Breast epithelium (tissue), 4 donors: ENCODE results near the gene ZNF488. TPM values are rescaled to one million over a fixed set of nuclear protein-coding genes. Genes with fewer than 3 reads are reported as not detected.

Experiments
- DNase-seq, 2 donors: peaks; one replicate each; pipeline ENCODE4 v3.0.0-alpha.2; 2019; ENCODE audit warnings: low spot score in 2 of 2
- H3K27ac ChIP-seq, 2 donors: fragments of 200-600 bp; sonication (generic) in 1 of 2; one replicate each; pipeline ENCODE4 v1.5.1; 2016 to 2019; ENCODE audit warnings: mild to moderate bottlenecking in 1 of 2
- H3K27me3 ChIP-seq, 2 donors: fragments of 200-600 bp; sonication (generic) in 1 of 2; one replicate each; pipeline versions ENCODE4 v1.5.1 to v1.6.0; 2017 to 2019; ENCODE audit warnings: control low read depth in 1 of 2, mild to moderate bottlenecking in 1 of 2
- H3K36me3 ChIP-seq: fragments of 200-600 bp; one replicate; pipeline ENCODE4 v1.5.1; 2019
- H3K4me1 ChIP-seq, 2 donors: fragments of 200-600 bp; sonication (generic); one replicate each; pipeline ENCODE4 v1.5.1; 2016 to 2019; ENCODE audit warnings: control low read depth in 1 of 2
- H3K4me3 ChIP-seq, 3 donors: fragments of 200-600 bp; sonication (generic); 1 replicate in 2 of 3; 2 replicates in 1 of 3; pipeline ENCODE4 v1.5.1; 2016 to 2019; ENCODE audit warnings: mild to moderate bottlenecking in 3 of 3, moderate library complexity in 2 of 3
- H3K9me3 ChIP-seq, 2 donors: fragments of 200-600 bp; sonication (generic) in 1 of 2; one replicate each; pipeline ENCODE4 v1.5.1; 2016 to 2019; ENCODE audit warnings: control low read depth in 1 of 2
- POLR2A ChIP-seq: fragments of 450-650 bp; IDR thresholded peaks from one replicate; pipeline ENCODE4 v1.6.1; 2016; ENCODE audit warnings: antibody characterized with exemption, mild to moderate bottlenecking, moderate library complexity
- POLR2AphosphoS5 ChIP-seq, 3 donors: sonication (generic); formaldehyde crosslinking; IDR thresholded peaks; one replicate each; pipeline ENCODE4 v1.6.1; 2017; ENCODE audit warnings: antibody characterized with exemption in 3 of 3
- intact Hi-C: fragments of 100-400 bp; cut with DNase I; formaldehyde crosslinking; loops from one replicate; pipeline ENCODE4 v1.15.1; 2023; ENCODE audit warnings: low total_unique reads
- total RNA-seq, 3 donors: library from RNA; depleted of rRNA; stranded (reverse); fragments of >200 nt; gene quantifications; one replicate each; pipeline ENCODE4 v1.1.0, GENCODE V29; 2016
- TF ChIP-seq, protein P1 (sequence below), 3 donors: fragments of 450-650 bp; IDR thresholded peaks; one replicate each; pipeline ENCODE4 v1.5.1; 2016 to 2017; ENCODE audit warnings: antibody characterized with exemption in 3 of 3, mild to moderate bottlenecking in 3 of 3, moderate library complexity in 3 of 3

Gene ZNF488
- total RNA-seq, 3 donors from 2014 or later, result 0.44 TPM; not detected in 2

DNA sequence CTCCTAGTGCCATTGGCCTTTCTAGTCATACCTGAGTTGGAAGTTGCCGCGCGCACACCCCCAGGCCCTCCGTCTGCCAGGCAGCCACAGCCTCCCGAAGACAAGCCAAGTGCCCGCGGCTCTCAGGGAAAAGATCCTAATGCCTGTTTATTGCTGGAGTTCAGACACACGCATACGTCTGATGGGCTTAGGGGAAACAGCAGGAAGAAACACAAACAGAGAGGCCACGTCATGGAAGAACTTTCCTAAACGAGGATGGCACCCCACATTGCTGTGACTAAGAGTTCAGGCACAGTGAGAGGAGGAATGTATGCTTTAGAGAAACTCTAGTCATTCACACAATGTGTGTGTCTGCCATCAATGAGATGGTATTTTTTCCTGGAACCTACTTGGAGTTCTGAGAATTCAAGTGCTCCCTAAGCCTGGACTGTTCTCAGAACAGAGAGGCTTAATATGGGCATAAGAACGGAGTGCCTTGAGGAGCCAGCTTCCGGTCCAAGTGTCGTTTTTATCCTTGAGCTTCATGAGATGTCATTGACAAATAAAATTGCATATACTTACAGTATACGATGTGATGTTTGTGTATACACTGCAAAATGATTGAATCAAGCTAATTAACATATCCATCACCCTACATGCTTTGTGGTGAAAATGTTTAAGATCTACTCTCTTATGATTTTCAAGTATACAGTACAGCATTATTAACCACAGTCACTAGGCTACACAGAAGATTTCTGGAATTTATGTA is 47.5 kb downstream of the ZNF488 start:
- Histone ChIP-seq H3K9me3 (no peaks in the 10 kb centered on the region), H3K36me3 (no peaks in the 10 kb centered on the region), H3K4me1 (no peaks in the 10 kb centered on the region), H3K4me3 (no peak overlapping the region), H3K27me3 (no peaks in the 10 kb centered on the region), H3K27ac (no peak overlapping the region)
- DNase-seq, result no peak
- TF ChIP-seq POLR2AphosphoS5 (IDR thresholded peaks at IDR 0.05) (no peak), POLR2A (no peak)
- TF ChIP-seq, protein P1, sequence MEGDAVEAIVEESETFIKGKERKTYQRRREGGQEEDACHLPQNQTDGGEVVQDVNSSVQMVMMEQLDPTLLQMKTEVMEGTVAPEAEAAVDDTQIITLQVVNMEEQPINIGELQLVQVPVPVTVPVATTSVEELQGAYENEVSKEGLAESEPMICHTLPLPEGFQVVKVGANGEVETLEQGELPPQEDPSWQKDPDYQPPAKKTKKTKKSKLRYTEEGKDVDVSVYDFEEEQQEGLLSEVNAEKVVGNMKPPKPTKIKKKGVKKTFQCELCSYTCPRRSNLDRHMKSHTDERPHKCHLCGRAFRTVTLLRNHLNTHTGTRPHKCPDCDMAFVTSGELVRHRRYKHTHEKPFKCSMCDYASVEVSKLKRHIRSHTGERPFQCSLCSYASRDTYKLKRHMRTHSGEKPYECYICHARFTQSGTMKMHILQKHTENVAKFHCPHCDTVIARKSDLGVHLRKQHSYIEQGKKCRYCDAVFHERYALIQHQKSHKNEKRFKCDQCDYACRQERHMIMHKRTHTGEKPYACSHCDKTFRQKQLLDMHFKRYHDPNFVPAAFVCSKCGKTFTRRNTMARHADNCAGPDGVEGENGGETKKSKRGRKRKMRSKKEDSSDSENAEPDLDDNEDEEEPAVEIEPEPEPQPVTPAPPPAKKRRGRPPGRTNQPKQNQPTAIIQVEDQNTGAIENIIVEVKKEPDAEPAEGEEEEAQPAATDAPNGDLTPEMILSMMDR (IDR thresholded peaks at IDR 0.05), result no peak
- intact Hi-C loops, result no loop called here

DNA sequence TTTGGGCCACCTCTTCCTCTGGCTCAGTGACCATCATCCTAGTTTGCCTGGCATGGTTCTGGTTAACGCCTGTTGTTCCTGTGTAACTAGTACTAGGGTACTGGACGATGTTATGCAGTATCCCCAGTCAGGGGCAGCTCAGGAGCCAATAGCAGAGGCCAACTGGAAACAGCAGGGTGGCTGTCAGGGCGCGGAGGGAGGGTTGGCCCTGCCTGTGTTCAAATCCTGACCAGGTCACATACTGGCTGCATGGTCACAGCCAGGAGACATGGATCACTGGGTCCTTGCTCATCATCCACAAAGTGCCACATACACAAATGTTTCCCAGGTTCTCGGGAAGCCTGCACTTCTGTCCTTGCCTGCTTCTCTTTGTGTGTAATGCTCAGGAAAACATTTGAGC is 48.2 kb downstream of the ZNF488 start:
- intact Hi-C loops, result no loop called here
- no peak for DNase-seq
- TF ChIP-seq POLR2AphosphoS5 (IDR thresholded peaks at IDR 0.05) (no peak), POLR2A (no peak)
- TF ChIP-seq, protein P1 (IDR thresholded peaks at IDR 0.05), result no peak
- Histone ChIP-seq H3K27ac (no peak overlapping the region), H3K4me1 (no peaks in the 10 kb centered on the region), H3K36me3 (no peaks in the 10 kb centered on the region), H3K4me3 (no peak overlapping the region), H3K9me3 (no peaks in the 10 kb centered on the region), H3K27me3 (no peaks in the 10 kb centered on the region)

DNA sequence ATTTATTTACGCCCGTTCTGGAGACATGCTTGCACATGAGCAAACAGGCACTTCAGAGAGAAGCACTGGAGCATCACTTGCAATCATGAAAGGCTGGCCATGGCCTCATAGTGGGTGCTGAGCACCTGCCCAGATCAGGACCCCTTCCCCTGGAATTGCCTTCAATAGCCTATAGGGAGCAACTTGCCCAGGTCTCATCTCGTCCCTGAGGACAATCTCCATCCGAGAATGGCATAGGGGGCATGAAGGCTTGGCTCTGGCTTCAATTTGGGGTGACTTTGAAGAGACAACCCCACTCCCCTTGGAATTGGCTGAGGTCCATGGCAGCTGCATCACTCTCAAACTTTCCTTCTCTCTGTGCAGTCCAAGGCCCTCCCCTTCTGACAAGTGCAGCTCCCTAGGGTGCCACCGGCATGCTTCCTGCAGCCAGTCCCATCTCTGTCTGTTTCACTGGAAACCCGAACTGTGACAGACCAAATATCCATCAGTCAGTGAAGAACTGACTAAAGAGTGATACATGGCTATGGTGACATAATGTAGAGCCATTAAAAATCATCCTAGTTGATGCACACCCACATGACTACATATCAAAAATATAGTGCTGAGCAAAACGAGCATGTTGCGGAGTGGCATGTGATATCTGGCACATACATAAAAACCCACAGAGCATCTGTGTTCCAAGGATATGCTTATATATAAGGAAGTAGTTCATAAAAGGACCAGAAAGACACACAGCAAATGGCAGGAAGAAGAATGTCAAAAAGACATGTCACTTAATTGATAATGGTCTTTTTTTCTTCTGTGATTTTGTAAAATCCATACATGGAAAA is 49.4 kb downstream of the ZNF488 start:
- Histone ChIP-seq H3K36me3 (no peaks in the 10 kb centered on the region), H3K4me3 (no peak overlapping the region), H3K4me1 (no peaks in the 10 kb centered on the region), H3K9me3 (no peaks in the 10 kb centered on the region), H3K27me3 (no peaks in the 10 kb centered on the region), H3K27ac (no peak overlapping the region)
- intact Hi-C loops, result no loop called here
- no peak for DNase-seq
- TF ChIP-seq POLR2A (no peak), POLR2AphosphoS5 (IDR thresholded peaks at IDR 0.05) (no peak)
- TF ChIP-seq, protein P1 (IDR thresholded peaks at IDR 0.05), result no peak

DNA sequence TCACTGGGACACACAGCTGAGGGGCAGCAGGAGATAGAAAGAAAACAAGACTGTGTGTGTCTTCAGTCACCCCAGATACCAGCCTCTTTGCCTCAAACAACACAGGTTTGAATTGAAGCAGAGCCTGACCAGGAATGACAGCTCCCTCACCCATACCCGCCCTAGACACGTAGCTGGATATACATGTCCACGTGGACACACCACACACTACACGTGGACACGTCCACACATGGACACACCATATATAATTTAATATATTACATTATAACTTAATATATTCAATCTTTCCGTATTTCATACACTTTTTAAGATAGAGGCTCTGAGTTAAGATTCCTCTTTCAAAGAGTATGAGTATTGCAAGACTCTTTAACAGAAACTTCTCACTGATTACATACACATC is 50.6 kb downstream of the ZNF488 start:
- DNase-seq, result no peak
- TF ChIP-seq POLR2AphosphoS5 (IDR thresholded peaks at IDR 0.05), result no peak
- no peak for TF ChIP-seq POLR2A
- TF ChIP-seq, protein P1 (IDR thresholded peaks at IDR 0.05), result no peak
- intact Hi-C loops, result no loop called here
- Histone ChIP-seq H3K36me3 (no peaks in the 10 kb centered on the region), H3K27me3 (no peaks in the 10 kb centered on the region), H3K4me1 (no peaks in the 10 kb centered on the region), H3K4me3 (no peak overlapping the region), H3K9me3 (no peaks in the 10 kb centered on the region), H3K27ac (no peak overlapping the region)

DNA sequence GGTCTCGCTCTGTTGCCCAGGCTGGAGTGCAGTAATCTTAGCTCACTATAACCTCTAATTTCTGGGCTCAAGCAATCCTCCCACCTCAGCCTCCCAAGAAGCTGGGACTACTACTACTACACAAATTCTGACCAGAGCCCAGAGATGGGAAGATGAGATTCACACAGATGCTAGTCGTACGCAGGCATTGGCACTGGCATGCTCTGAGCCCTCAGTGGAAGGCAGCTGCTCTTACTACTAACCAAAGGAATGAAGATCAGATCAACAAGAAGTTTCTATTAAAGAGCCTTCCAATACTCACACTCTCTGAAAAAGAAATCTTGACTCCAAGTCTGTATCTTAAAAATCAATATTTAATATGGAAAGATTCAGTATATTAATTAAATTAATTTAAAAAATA is 51.1 kb downstream of the ZNF488 start:
- no peak for DNase-seq
- no peaks in the 10 kb centered on the region for H3K27me3 ChIP-seq
- no peaks in the 10 kb centered on the region for H3K4me1 ChIP-seq
- intact Hi-C loops, result no loop called here
- no peaks in the 10 kb centered on the region for H3K9me3 ChIP-seq
- no peaks in the 10 kb centered on the region for H3K36me3 ChIP-seq
- TF ChIP-seq, protein P1 (IDR thresholded peaks at IDR 0.05), result no peak
- TF ChIP-seq POLR2A (no peak), POLR2AphosphoS5 (IDR thresholded peaks at IDR 0.05) (no peak)
- no peak overlapping the region for H3K4me3 ChIP-seq
- H3K27ac ChIP-seq, result no peak overlapping the region
